GM12878 (cell line): ENCODE results near the gene CATSPER4. TPM values are rescaled to one million over a fixed set of nuclear protein-coding genes. Genes with fewer than 3 reads are reported as not detected.

Experiments
- ATAC-seq: fragments of 200-7000 bp; cut with Tn5 transposase; 3 replicates; pipeline ENCODE4 v1.9.1; 2020; ENCODE audit warnings: mild to moderate bottlenecking, moderate library complexity
- BruUV-seq: library from RNA; stranded (reverse); fragments of 400-500 nt; replicated peaks from 2 replicates; lab custom pipeline; 2021; lab: Mats Ljungman, UMichigan
- CTCF ChIA-PET: fragments of 300-600 bp; sonication (Branson Sonifier 250); formaldehyde crosslinking; extraction: SDS; loops from one replicate; lab custom pipeline; 2021; ENCODE audit warnings: inconsistent platforms; lab: Yijun Ruan, JAX
- POLR2A ChIA-PET: fragments of 350-600 bp; formaldehyde crosslinking; extraction: SDS; loops from one replicate; lab custom pipeline; 2021; ENCODE audit warnings: inconsistent platforms; lab: Charles Lee
- RAD21 ChIA-PET: fragments of 300-600 bp; sonication (Branson Sonifier 250); formaldehyde crosslinking; loops from one replicate; lab custom pipeline; 2023; ENCODE audit warnings: antibody characterized with exemption; ENCODE audit not compliant: unreplicated experiment; lab: Charles Lee
- SMC1A ChIA-PET: fragments of 300-600 bp; sonication (Branson Sonifier 250); formaldehyde crosslinking; loops from one replicate; lab custom pipeline; 2023; ENCODE audit not compliant: unreplicated experiment, uncharacterized antibody; lab: Charles Lee
- DNase-seq: peaks from one replicate; pipeline ENCODE4 v3.0.0-alpha.2; 2011; ENCODE audit warnings: low read depth, low spot score
- FAIRE-seq: peaks from 3 replicates; lab custom pipeline; 2011; peaks lifted over from hg19 to GRCh38; lab: Jason Lieb, UNC
- H2AFZ ChIP-seq: 2 replicates; pipeline ENCODE4 v1.6.0; 2011; ENCODE audit warnings: low read depth, low read length, control low read depth; ENCODE audit not compliant: control insufficient read depth
- H3K27ac ChIP-seq: 2 replicates; pipeline ENCODE4 v1.5.1; 2011; ENCODE audit warnings: control low read depth; ENCODE audit not compliant: control insufficient read depth, insufficient read depth
- H3K27me3 ChIP-seq, 2 experiments: replicated peaks in 1 of 2; 2 replicates each; pipeline versions ENCODE4 v1.6.0 to v1.6.1; 2011; ENCODE audit warnings: low read length in 1 of 2; ENCODE audit not compliant: control insufficient read depth in 2 of 2, insufficient read depth in 2 of 2
- H3K36me3 ChIP-seq, 2 experiments: 2 replicates each; pipeline ENCODE4 v1.5.1; 2011; ENCODE audit warnings: low read length in 1 of 2; ENCODE audit not compliant: control insufficient read depth in 2 of 2, insufficient read depth in 2 of 2
- H3K4me1 ChIP-seq: 2 replicates; pipeline ENCODE4 v1.6.1; 2011; ENCODE audit warnings: mild to moderate bottlenecking, low read length, moderate library complexity, mixed read lengths; ENCODE audit not compliant: control insufficient read depth, insufficient read depth
- H3K4me2 ChIP-seq: 2 replicates; pipeline ENCODE4 v1.6.0; 2011; ENCODE audit warnings: control low read depth; ENCODE audit not compliant: control insufficient read depth, insufficient read depth
- H3K4me3 ChIP-seq: fragments of 200-600 bp; sonication (generic); 2 replicates; pipeline ENCODE4 v1.5.1; 2016
- H3K79me2 ChIP-seq: 2 replicates; pipeline ENCODE4 v1.6.0; 2011; ENCODE audit warnings: low read length; ENCODE audit not compliant: control insufficient read depth, insufficient read depth
- H3K9ac ChIP-seq: 2 replicates; pipeline ENCODE4 v1.8.0; 2011; ENCODE audit warnings: low read length, control low read depth, mixed read lengths; ENCODE audit not compliant: control insufficient read depth, insufficient read depth
- H3K9me3 ChIP-seq: replicated peaks from 3 replicates; pipeline ENCODE4 v1.5.1; 2011; ENCODE audit warnings: mild to moderate bottlenecking, low read length; ENCODE audit not compliant: control insufficient read depth, insufficient read depth
- H4K20me1 ChIP-seq: 2 replicates; pipeline ENCODE4 v1.6.0; 2011; ENCODE audit not compliant: control insufficient read depth, insufficient read depth
- ATF2 ChIP-seq: IDR thresholded peaks from 2 replicates; pipeline ENCODE4 v1.6.1; 2012; ENCODE audit warnings: low read length, inconsistent platforms
- CBX5 ChIP-seq: sonication (generic); IDR thresholded peaks from 2 replicates; pipeline ENCODE4 v1.6.1; 2016; ENCODE audit warnings: low read depth, moderate library complexity, mild to moderate bottlenecking, inconsistent platforms
- HCFC1 ChIP-seq: fragments of 150-350 bp; IDR thresholded peaks from 2 replicates; pipeline ENCODE4 v1.6.1; 2014; ENCODE audit warnings: low read length
- HSF1 ChIP-seq: fragments of 150-350 bp; IDR thresholded peaks from 2 replicates; pipeline ENCODE4 v1.6.1; 2014; ENCODE audit warnings: mild to moderate bottlenecking, low read depth, low read length
- MTA3 ChIP-seq: IDR thresholded peaks from 2 replicates; pipeline ENCODE4 v1.6.1; 2012; ENCODE audit warnings: low read length, inconsistent platforms, borderline replicate concordance
- NBN ChIP-seq: fragments of 450-650 bp; IDR thresholded peaks from 2 replicates; pipeline ENCODE4 v1.6.1; 2016
- NKRF ChIP-seq: fragments of 450-650 bp; conservative IDR thresholded peaks from 2 replicates; pipeline ENCODE4 v1.6.1; 2017; ENCODE audit warnings: mild to moderate bottlenecking, moderate library complexity
- NRF1 ChIP-seq: conservative IDR thresholded peaks from 2 replicates; pipeline ENCODE4 v1.6.1; 2011; ENCODE audit warnings: mild to moderate bottlenecking, low read depth, low read length, improper control_type of control experiment
- SMAD5 ChIP-seq: IDR thresholded peaks from 2 replicates; pipeline ENCODE4 v1.6.1; 2016; ENCODE audit warnings: antibody characterized with exemption, low read depth
- TAF1 ChIP-seq: IDR thresholded peaks from 2 replicates; pipeline ENCODE4 v1.6.1; 2011; ENCODE audit warnings: mild to moderate bottlenecking, low read depth, low read length, borderline replicate concordance
- ZNF24 ChIP-seq: fragments of 450-650 bp; IDR thresholded peaks from 2 replicates; pipeline ENCODE4 v1.6.1; 2017; ENCODE audit warnings: antibody characterized with exemption, mild to moderate bottlenecking
- WGBS: methylation state at CpG from one replicate; pipeline ENCODE4 v1.1.6; 2016; ENCODE audit warnings: low lambda C conversion rate; ENCODE audit not compliant: insufficient replicate concordance, insufficient coverage; ENCODE audit errors: missing lambda C conversion rate; 5-methylcytosine and 5-hydroxymethylcytosine counted together
- in situ Hi-C: fragments of 300-500 bp; cut with MboI; formaldehyde crosslinking; loops from 9 replicates; pipeline ENCODE4 v1.14.3; 2018; ENCODE audit warnings: mixed read lengths
- intact Hi-C: fragments of 100-400 bp; cut with micrococcal nuclease; formaldehyde crosslinking; loops from one replicate; pipeline ENCODE4 v1.14.2; 2022; ENCODE audit not compliant: unreplicated experiment
- polyA plus RNA-seq, 11 experiments: library from polyadenylated mRNA; depleted of rRNA in 4 of 11; unstranded in 6 of 11; stranded (reverse) in 5 of 11; fragments of >200 nt; fragmentation: Nextera tagmentation in 4 of 11; fragmentation: Illumina TruSeq in 1 of 11; extraction: Ambion mirVana in 4 of 11; extraction: Trizol in 1 of 11; gene quantifications; 1 replicate in 1 of 11; 2 replicates in 10 of 11; pipeline versions ENCODE4 v1.2.1 to v1.2.3, GENCODE V29; 2011 to 2016; ENCODE audit warnings: inconsistent platforms in 2 of 11, missing spikeins in 2 of 11, low read depth in 1 of 11
- total RNA-seq, 4 experiments: library from RNA; depleted of rRNA in 3 of 4; stranded (reverse); fragments of >200 nt in 3 of 4; fragmentation: Illumina TruSeq in 1 of 4; extraction: Trizol in 1 of 4; gene quantifications; 2 replicates each; pipeline versions ENCODE4 v1.2.1 to v1.2.3, GENCODE V29; 2013 to 2021
- TF ChIP-seq, protein P1 (sequence below): fragments of 450-650 bp; IDR thresholded peaks from 2 replicates; pipeline ENCODE4 v1.6.1; 2017; ENCODE audit warnings: mild to moderate bottlenecking, moderate library complexity
- TF ChIP-seq, protein P2 (sequence below): fragments of 450-650 bp; formaldehyde crosslinking; IDR thresholded peaks from 2 replicates; pipeline ENCODE4 v1.4.0; 2020; ENCODE audit warnings: mild to moderate bottlenecking, moderate library complexity

CATSPER4 gene
- total and polyA plus RNA-seq, 10 of the 15 experiments (the other 5 are each of a cell fraction or from before 2014, with no cell fraction given): 0.13 TPM; not detected in 9

- ChIA-PET CTCF (interaction anchor here (0.5 kb wide), 1 partner anchor 650 kb away, joined by 3 read pairs; no protein-coding TSS in a partner anchor), POLR2A (no interaction called here), SMC1A (no interaction called here), RAD21 (no interaction called here)
- BruUV-seq: no TSS peak
- peaks cover 3% of the 10 kb centered on the region for H3K4me1 ChIP-seq
- no peak overlapping the region for H3K9ac ChIP-seq
- H4K20me1 ChIP-seq: no peaks in the 10 kb centered on the region
- DNase-seq (no peak), FAIRE-seq (no peak), ATAC-seq (no peak)
- no peaks in the 10 kb centered on the region for H3K36me3 ChIP-seq
- peaks cover 5 to 22% of the 10 kb centered on the region in 2 experiments for H3K27me3 ChIP-seq
- H2AFZ ChIP-seq: no peak overlapping the region
- no peak overlapping the region for H3K4me2 ChIP-seq
- WGBS: 19% methylated on average over 4 of the region's 4 CpGs
- in situ Hi-C loops: no loop called here
- no peaks in the 10 kb centered on the region for H3K79me2 ChIP-seq
- H3K9me3 ChIP-seq: no peaks in the 10 kb centered on the region; the same call in 2 of the 3 replicates
- intact Hi-C loops: loop anchor here (5.0 to 10.0 kb wide), 2 partner anchors 52 to 235 kb away; no protein-coding TSS in a partner anchor
- H3K4me3 ChIP-seq: no peak overlapping the region
- H3K27ac ChIP-seq: no peak overlapping the region
- TF ChIP-seq MTA3 (no peak), SMAD5 (no peak), ZNF24 (no peak), NBN (no peak), NKRF (no peak), TAF1 (no peak), ATF2 (no peak), HSF1 (no peak), HCFC1 (no peak), NRF1 (no peak), CBX5 (no peak)
- TF ChIP-seq, protein P1, sequence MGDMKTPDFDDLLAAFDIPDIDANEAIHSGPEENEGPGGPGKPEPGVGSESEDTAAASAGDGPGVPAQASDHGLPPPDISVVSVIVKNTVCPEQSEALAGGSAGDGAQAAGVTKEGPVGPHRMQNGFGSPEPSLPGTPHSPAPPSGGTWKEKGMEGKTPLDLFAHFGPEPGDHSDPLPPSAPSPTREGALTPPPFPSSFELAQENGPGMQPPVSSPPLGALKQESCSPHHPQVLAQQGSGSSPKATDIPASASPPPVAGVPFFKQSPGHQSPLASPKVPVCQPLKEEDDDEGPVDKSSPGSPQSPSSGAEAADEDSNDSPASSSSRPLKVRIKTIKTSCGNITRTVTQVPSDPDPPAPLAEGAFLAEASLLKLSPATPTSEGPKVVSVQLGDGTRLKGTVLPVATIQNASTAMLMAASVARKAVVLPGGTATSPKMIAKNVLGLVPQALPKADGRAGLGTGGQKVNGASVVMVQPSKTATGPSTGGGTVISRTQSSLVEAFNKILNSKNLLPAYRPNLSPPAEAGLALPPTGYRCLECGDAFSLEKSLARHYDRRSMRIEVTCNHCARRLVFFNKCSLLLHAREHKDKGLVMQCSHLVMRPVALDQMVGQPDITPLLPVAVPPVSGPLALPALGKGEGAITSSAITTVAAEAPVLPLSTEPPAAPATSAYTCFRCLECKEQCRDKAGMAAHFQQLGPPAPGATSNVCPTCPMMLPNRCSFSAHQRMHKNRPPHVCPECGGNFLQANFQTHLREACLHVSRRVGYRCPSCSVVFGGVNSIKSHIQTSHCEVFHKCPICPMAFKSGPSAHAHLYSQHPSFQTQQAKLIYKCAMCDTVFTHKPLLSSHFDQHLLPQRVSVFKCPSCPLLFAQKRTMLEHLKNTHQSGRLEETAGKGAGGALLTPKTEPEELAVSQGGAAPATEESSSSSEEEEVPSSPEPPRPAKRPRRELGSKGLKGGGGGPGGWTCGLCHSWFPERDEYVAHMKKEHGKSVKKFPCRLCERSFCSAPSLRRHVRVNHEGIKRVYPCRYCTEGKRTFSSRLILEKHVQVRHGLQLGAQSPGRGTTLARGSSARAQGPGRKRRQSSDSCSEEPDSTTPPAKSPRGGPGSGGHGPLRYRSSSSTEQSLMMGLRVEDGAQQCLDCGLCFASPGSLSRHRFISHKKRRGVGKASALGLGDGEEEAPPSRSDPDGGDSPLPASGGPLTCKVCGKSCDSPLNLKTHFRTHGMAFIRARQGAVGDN: no peak
- TF ChIP-seq, protein P2, sequence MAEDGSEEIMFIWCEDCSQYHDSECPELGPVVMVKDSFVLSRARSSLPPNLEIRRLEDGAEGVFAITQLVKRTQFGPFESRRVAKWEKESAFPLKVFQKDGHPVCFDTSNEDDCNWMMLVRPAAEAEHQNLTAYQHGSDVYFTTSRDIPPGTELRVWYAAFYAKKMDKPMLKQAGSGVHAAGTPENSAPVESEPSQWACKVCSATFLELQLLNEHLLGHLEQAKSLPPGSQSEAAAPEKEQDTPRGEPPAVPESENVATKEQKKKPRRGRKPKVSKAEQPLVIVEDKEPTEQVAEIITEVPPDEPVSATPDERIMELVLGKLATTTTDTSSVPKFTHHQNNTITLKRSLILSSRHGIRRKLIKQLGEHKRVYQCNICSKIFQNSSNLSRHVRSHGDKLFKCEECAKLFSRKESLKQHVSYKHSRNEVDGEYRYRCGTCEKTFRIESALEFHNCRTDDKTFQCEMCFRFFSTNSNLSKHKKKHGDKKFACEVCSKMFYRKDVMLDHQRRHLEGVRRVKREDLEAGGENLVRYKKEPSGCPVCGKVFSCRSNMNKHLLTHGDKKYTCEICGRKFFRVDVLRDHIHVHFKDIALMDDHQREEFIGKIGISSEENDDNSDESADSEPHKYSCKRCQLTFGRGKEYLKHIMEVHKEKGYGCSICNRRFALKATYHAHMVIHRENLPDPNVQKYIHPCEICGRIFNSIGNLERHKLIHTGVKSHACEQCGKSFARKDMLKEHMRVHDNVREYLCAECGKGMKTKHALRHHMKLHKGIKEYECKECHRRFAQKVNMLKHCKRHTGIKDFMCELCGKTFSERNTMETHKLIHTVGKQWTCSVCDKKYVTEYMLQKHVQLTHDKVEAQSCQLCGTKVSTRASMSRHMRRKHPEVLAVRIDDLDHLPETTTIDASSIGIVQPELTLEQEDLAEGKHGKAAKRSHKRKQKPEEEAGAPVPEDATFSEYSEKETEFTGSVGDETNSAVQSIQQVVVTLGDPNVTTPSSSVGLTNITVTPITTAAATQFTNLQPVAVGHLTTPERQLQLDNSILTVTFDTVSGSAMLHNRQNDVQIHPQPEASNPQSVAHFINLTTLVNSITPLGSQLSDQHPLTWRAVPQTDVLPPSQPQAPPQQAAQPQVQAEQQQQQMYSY (CRISPR knock-in tag): no peak
Measured at GRCh38 chr1:26159743-26160039, 30.7 kb upstream of the CATSPER4 start.
